Endothelial cell of umbilical vein (primary cell): ENCODE data around the gene ZBTB17.

Experiments used
- CTCF ChIP-seq, 2 donors: IDR thresholded peaks; 1 replicate in 1 of 2; 2 replicates in 1 of 2; pipeline ENCODE4 v1.5.1; 2011; ENCODE audit warnings: low read length in 2 of 2, mild to moderate bottlenecking in 2 of 2, moderate library complexity in 2 of 2, control low read depth in 1 of 2, inconsistent platforms in 1 of 2, low read depth in 1 of 2; ENCODE audit not compliant: insufficient read depth in 1 of 2; ENCODE audit errors: extremely low read depth in 1 of 2
- MYC ChIP-seq: IDR thresholded peaks from one replicate; pipeline ENCODE4 v1.6.1; 2011; ENCODE audit warnings: mild to moderate bottlenecking, low read depth, low read length
- POLR2A ChIP-seq: IDR thresholded peaks from 2 replicates; pipeline ENCODE4 v1.6.1; 2012; ENCODE audit warnings: low read depth, mild to moderate bottlenecking, control low read depth, low read length
- POLR2AphosphoS5 ChIP-seq: IDR thresholded peaks from 2 replicates; pipeline ENCODE4 v1.6.1; 2012; ENCODE audit warnings: low read depth, mild to moderate bottlenecking, control low read depth, low read length, moderate library complexity; ENCODE audit not compliant: insufficient read depth
- TF ChIP-seq, protein P1 (sequence below): IDR thresholded peaks from 2 replicates; pipeline ENCODE4 v1.6.1; 2011; ENCODE audit not compliant: insufficient read depth, insufficient read length

DNA sequence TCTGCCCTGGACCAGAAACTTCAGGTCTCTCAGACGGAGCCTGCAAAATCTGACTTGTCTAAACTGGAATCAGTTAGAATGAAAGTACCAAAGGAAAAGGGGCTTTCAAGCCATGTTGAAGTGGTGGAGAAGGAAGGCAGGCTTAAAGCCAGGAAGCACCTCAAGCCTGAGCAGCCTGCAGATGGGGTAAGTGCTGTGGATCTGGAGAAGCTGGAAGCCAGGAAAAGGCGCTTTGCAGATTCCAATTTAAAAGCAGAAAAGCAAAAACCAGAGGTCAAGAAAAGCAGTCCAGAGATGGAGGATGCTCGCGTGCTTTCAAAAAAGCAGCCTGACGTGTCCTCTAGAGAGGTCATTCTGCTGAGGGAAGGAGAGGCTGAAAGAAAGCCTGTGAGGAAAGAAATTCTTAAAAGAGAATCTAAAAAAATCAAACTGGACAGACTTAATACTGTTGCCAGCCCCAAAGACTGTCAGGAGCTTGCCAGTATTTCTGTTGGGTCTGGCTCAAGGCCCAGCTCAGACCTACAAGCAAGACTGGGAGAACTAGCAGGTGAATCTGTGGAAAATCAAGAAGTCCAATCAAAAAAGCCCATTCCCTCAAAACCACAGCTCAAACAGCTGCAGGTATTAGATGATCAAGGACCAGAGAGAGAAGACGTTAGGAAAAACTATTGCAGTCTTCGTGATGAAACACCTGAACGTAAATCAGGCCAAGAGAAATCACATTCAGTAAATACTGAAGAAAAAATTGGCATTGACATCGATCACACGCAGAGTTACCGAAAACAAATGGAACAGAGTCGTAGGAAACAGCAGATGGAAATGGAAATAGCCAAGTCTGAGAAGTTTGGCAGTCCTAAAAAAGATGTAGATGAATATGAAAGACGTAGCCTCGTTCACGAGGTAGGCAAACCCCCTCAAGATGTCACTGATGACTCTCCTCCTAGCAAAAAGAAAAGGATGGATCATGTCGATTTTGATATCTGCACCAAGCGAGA, 46.6 kb downstream of the ZBTB17 start:
- TF ChIP-seq CTCF (IDR thresholded peaks at IDR 0.05; ENCODE audit: extremely low read depth in 1 of 2, insufficient read depth in 1 of 2, low read depth in 1 of 2, low read length in 2 of 2): no peak
- no peak for TF ChIP-seq MYC
- no peak for TF ChIP-seq POLR2A
- TF ChIP-seq, protein P1, sequence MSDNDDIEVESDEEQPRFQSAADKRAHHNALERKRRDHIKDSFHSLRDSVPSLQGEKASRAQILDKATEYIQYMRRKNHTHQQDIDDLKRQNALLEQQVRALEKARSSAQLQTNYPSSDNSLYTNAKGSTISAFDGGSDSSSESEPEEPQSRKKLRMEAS: no peak
- no peak for TF ChIP-seq POLR2AphosphoS5
